AG10803 (cell line): ENCODE results near the gene UNC5C.

Experiments
- DNase-seq: peaks from one replicate; pipeline ENCODE4 v3.0.0; 2010; ENCODE audit warnings: low read depth
- H3K4me3 ChIP-seq: 2 replicates; pipeline ENCODE4 v1.5.1; 2011; ENCODE audit warnings: mild to moderate bottlenecking, low read length, control low read depth
- CTCF ChIP-seq: conservative IDR thresholded peaks from 2 replicates; pipeline ENCODE4 v1.5.1; 2011; ENCODE audit warnings: mild to moderate bottlenecking, low read length, control low read depth, inconsistent platforms

The UNC5C gene

GRCh38 chr4:95500361-95500760, 48.4 kb downstream of the UNC5C start:
- no peak for DNase-seq
- no peak overlapping the region for H3K4me3 ChIP-seq
- TF ChIP-seq CTCF, result no peak

DNA sequence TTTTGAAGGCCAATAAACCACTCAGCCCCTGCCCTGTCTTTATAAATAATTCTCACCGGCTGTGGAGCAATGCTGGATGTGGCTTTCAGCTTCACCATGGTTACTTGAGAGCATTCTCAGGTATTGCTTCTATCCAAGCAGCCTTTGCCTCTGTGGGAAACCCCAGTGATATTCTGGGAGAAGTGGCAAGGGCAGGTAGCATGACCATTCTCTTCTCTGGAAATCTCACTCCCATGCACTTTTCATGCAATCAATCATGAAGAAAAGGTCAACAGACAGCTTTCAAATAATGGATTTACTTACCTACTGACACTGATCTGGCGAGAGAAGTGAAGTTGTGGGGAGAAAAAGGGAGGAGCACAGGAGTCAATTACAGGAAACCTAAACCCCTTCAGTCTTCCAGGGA, 49.5 kb downstream of the UNC5C start:
- no peak for TF ChIP-seq CTCF
- no peak overlapping the region for H3K4me3 ChIP-seq
- DNase-seq, result no peak

GRCh38 chr4:95494186-95494585, 54.6 kb downstream of the UNC5C start:
- TF ChIP-seq CTCF, result no peak
- no peak overlapping the region for H3K4me3 ChIP-seq
- no peak for DNase-seq

GRCh38 chr4:95478679-95479078, 70.1 kb downstream of the UNC5C start:
- H3K4me3 ChIP-seq, result no peak overlapping the region
- TF ChIP-seq CTCF, result no peak
- no peak for DNase-seq

GRCh38 chr4:95476121-95476520, 72.7 kb downstream of the UNC5C start:
- TF ChIP-seq CTCF, result no peak
- H3K4me3 ChIP-seq, result no peak overlapping the region
- no peak for DNase-seq

GRCh38 chr4:95472534-95472933, 76.2 kb downstream of the UNC5C start:
- H3K4me3 ChIP-seq, result no peak overlapping the region
- DNase-seq, result no peak
- no peak for TF ChIP-seq CTCF

DNA sequence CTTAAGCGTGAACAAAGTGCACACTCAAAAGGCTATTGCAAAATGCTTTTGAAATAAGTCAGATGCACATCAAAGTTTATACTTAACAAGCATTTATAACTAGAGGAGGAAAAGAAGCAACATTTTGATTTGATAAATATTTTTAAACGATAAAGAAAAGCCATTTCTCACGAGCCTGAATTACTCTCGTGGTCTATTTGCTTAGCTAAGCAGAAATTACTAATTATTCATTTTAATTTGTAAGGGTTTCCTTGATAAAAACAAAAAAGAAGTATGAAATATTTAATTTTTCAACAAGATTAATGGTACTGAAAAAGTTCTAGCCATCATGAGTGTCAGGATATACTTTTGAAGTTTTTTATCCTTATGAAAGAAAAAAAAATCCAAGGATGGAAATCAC, 78.2 kb downstream of the UNC5C start:
- no peak for DNase-seq
- no peak for TF ChIP-seq CTCF
- H3K4me3 ChIP-seq, result no peak overlapping the region
